ENCODE data around the gene MAN2B2. TPM values are rescaled to one million over a fixed set of nuclear protein-coding genes. Genes with fewer than 3 reads are reported as not detected.
"Not testable (repeated sequence)": the region's sequence is repeated elsewhere in the genome, so short reads cannot be mapped to it uniquely, and the experiment has no call there.

Gene MAN2B2
- total RNA-seq, 1 experiment from 2014 or later = 34.4 TPM

DNA sequence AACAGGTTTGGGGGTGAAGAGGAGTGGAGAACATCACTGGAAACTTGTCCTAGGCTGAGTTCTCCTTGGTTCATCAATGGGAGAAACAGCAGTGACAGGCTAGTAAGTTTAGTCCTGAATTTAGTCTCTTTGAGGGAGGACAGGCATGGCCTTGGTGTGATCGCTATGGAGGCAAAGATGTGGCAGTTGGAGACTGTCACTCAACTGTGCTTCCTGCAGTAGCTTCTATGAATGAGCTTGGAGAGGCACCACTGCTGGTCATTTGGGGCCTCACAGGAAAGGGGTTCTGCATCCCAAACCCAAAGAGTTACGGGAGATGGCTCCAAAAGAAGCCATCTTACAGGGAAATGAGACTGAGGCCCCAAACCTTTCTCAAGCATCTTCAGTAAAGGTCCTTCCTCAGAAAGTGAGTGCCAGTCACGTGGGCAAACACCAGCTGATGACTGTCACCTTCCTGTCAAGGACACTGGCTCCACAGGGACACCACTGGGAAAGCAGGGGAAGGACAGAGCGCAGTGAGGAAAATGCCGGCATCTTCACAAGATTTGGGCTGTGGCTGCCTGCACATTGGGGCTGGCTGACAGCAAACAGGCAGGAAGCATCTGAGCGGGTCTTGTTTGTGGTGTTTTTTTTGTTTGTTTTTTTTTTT, 72.7 kb downstream of the MAN2B2 start:
- TF ChIP-seq, protein P1, sequence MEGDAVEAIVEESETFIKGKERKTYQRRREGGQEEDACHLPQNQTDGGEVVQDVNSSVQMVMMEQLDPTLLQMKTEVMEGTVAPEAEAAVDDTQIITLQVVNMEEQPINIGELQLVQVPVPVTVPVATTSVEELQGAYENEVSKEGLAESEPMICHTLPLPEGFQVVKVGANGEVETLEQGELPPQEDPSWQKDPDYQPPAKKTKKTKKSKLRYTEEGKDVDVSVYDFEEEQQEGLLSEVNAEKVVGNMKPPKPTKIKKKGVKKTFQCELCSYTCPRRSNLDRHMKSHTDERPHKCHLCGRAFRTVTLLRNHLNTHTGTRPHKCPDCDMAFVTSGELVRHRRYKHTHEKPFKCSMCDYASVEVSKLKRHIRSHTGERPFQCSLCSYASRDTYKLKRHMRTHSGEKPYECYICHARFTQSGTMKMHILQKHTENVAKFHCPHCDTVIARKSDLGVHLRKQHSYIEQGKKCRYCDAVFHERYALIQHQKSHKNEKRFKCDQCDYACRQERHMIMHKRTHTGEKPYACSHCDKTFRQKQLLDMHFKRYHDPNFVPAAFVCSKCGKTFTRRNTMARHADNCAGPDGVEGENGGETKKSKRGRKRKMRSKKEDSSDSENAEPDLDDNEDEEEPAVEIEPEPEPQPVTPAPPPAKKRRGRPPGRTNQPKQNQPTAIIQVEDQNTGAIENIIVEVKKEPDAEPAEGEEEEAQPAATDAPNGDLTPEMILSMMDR (IDR thresholded peaks at IDR 0.05) = no peak
- no TSS peak for BruUV-seq (replicated peaks)
- H3K9me3 ChIP-seq (ENCODE audit: control insufficient read depth, insufficient read depth, low read depth, low read length) = no peaks in the 10 kb centered on the region
- no peaks in the 10 kb centered on the region for H3K27me3 ChIP-seq (ENCODE audit: control insufficient read depth, insufficient read depth, low read length)
- in situ Hi-C loops (cut with HindIII; ENCODE audit: low pct_unique_long_range_greater_than_20kb, low sequenced_read_pairs) = no loop called here
- intact Hi-C loops (cut with micrococcal nuclease; ENCODE audit: unreplicated experiment) = no loop called here
- H3K4me3 ChIP-seq (ENCODE audit: low read depth in 2 of 2, low read length in 2 of 2) = no peak overlapping the region
- peaks cover under 1% of the 10 kb centered on the region for H3K4me1 ChIP-seq (ENCODE audit: control insufficient read depth, insufficient read depth, low read length)
- H3K27ac ChIP-seq (ENCODE audit: low read length) = no peak overlapping the region
- ChIA-PET CTCF (interaction anchor here (0.6 kb wide), 1 partner anchor 20 kb away, joined by 6 read pairs; no protein-coding TSS in a partner anchor), POLR2A (no interaction called here)
- H3K36me3 ChIP-seq (ENCODE audit: control insufficient read depth, insufficient read depth, low read length) = peaks cover under 1% of the 10 kb centered on the region; the same call in 1 of the 2 replicates
- ATAC-seq (no peak), DNase-seq (ENCODE audit: low read depth, low spot score) (no peak)

DNA sequence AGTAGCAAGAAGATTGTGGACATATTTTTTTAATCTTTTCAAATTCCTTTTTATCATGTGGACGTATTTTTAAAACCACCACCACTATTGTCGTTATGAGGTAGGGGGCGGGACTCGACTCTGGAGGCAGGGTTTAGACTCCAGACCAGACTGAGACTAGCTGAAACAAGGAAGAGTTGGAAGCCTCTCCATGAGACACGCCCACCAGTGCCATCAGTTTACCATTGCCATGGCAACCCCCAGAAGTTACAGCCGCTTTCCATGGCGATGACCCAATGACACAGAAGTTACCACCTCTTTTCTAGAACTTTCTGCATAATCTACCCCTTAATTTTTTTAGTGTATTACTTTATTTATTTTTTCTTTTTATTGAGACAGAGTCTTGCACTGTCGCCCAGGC, 74.2 kb downstream of the MAN2B2 start:
- H3K36me3 ChIP-seq (ENCODE audit: control insufficient read depth, insufficient read depth, low read length) = no peaks in the 10 kb centered on the region
- BruUV-seq (replicated peaks) = no TSS peak
- H3K4me1 ChIP-seq (ENCODE audit: control insufficient read depth, insufficient read depth, low read length) = no peaks in the 10 kb centered on the region
- H3K27ac ChIP-seq (ENCODE audit: low read length) = no peak overlapping the region
- H3K4me3 ChIP-seq (ENCODE audit: low read depth in 2 of 2, low read length in 2 of 2) = no peak overlapping the region
- TF ChIP-seq, protein P2, sequence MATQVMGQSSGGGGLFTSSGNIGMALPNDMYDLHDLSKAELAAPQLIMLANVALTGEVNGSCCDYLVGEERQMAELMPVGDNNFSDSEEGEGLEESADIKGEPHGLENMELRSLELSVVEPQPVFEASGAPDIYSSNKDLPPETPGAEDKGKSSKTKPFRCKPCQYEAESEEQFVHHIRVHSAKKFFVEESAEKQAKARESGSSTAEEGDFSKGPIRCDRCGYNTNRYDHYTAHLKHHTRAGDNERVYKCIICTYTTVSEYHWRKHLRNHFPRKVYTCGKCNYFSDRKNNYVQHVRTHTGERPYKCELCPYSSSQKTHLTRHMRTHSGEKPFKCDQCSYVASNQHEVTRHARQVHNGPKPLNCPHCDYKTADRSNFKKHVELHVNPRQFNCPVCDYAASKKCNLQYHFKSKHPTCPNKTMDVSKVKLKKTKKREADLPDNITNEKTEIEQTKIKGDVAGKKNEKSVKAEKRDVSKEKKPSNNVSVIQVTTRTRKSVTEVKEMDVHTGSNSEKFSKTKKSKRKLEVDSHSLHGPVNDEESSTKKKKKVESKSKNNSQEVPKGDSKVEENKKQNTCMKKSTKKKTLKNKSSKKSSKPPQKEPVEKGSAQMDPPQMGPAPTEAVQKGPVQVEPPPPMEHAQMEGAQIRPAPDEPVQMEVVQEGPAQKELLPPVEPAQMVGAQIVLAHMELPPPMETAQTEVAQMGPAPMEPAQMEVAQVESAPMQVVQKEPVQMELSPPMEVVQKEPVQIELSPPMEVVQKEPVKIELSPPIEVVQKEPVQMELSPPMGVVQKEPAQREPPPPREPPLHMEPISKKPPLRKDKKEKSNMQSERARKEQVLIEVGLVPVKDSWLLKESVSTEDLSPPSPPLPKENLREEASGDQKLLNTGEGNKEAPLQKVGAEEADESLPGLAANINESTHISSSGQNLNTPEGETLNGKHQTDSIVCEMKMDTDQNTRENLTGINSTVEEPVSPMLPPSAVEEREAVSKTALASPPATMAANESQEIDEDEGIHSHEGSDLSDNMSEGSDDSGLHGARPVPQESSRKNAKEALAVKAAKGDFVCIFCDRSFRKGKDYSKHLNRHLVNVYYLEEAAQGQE (IDR thresholded peaks at IDR 0.05; ENCODE audit: insufficient read depth in 1 of 2, low read depth in 2 of 2, low read length in 1 of 2) = no peak
- TF ChIP-seq, protein P1 (IDR thresholded peaks at IDR 0.05) = no peak
- TF ChIP-seq SIN3A (IDR thresholded peaks at IDR 0.05; ENCODE audit: borderline replicate concordance, insufficient read depth, low read depth, low read length) (no peak), TCF7L2 (IDR thresholded peaks at IDR 0.05; ENCODE audit: low read depth, low read length) (no peak), POLR2AphosphoS5 (IDR thresholded peaks at IDR 0.05; ENCODE audit: low read depth, low read length) (no peak)
- in situ Hi-C loops (cut with HindIII; ENCODE audit: low pct_unique_long_range_greater_than_20kb, low sequenced_read_pairs) = no loop called here
- no peaks in the 10 kb centered on the region for H3K27me3 ChIP-seq (ENCODE audit: control insufficient read depth, insufficient read depth, low read length)
- POLR2A ChIA-PET = no interaction called here
- intact Hi-C loops (cut with micrococcal nuclease; ENCODE audit: unreplicated experiment) = no loop called here
- no peaks in the 10 kb centered on the region for H3K9me3 ChIP-seq (ENCODE audit: control insufficient read depth, insufficient read depth, low read depth, low read length)
- DNase-seq (ENCODE audit: low read depth, low spot score) (no peak), ATAC-seq (no peak)
- CTCF ChIA-PET = no interaction called here

DNA sequence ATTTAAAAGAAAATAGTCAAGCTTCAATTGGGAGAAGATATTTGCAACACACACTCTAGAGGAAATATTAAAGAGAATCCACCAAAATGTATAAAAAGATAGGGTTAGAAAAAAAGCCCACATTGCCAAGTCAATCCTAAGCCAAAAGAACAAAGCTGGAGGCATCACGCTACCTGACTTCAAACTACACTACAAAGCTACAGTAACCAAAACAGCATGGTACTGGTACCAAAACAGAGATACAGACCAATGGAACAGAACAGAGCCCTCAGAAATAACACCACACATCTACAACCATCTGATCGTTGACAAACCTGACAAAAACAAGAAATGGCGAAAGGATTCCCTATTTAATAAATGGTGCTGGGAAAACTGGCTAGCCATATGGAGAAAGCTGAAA, 79.2 kb downstream of the MAN2B2 start:
- CTCF ChIA-PET; DNase-seq (ENCODE audit: low read depth, low spot score); H3K4me3 ChIP-seq (ENCODE audit: low read depth in 2 of 2, low read length in 2 of 2); ATAC-seq; H3K4me1 ChIP-seq (ENCODE audit: control insufficient read depth, insufficient read depth, low read length); H3K27me3 ChIP-seq (ENCODE audit: control insufficient read depth, insufficient read depth, low read length); H3K27ac ChIP-seq (ENCODE audit: low read length); BruUV-seq (replicated peaks); intact Hi-C loops (cut with micrococcal nuclease; ENCODE audit: unreplicated experiment); H3K9me3 ChIP-seq (ENCODE audit: control insufficient read depth, insufficient read depth, low read depth, low read length); H3K36me3 ChIP-seq (ENCODE audit: control insufficient read depth, insufficient read depth, low read length); in situ Hi-C loops (cut with HindIII; ENCODE audit: low pct_unique_long_range_greater_than_20kb, low sequenced_read_pairs); POLR2A ChIA-PET: not testable (repeated sequence)

DNA sequence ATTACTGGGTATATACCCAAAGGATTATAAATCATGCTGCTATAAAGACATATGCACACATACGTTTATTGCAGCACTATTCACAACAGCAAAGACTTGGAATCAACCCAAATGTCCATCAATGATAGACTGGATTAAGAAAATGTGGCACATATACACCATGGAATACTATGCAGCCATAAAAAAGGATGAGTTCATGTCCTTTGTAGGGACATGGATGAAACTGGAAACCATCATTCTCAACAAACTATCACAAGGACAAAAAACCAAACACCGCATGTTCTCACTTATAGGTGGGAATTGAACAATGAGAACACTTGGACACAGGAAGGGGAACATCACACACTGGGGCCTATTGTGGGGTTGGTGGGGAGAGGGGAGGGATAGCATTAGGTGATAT, 80.3 kb downstream of the MAN2B2 start:
- CTCF ChIA-PET; DNase-seq (ENCODE audit: low read depth, low spot score); H3K4me3 ChIP-seq (ENCODE audit: low read depth in 2 of 2, low read length in 2 of 2); ATAC-seq; H3K4me1 ChIP-seq (ENCODE audit: control insufficient read depth, insufficient read depth, low read length); POLR2A ChIA-PET; in situ Hi-C loops (cut with HindIII; ENCODE audit: low pct_unique_long_range_greater_than_20kb, low sequenced_read_pairs); BruUV-seq (replicated peaks); H3K27me3 ChIP-seq (ENCODE audit: control insufficient read depth, insufficient read depth, low read length); H3K36me3 ChIP-seq (ENCODE audit: control insufficient read depth, insufficient read depth, low read length); intact Hi-C loops (cut with micrococcal nuclease; ENCODE audit: unreplicated experiment); H3K9me3 ChIP-seq (ENCODE audit: control insufficient read depth, insufficient read depth, low read depth, low read length); H3K27ac ChIP-seq (ENCODE audit: low read length): not testable (repeated sequence)

Data from Panc1 (cell line).